ENCODE data around the gene MCF2L. TPM values are rescaled to one million over a fixed set of nuclear protein-coding genes. Genes with fewer than 3 reads are reported as not detected.

The MCF2L gene
- total RNA-seq, 1 experiment from 2014 or later: 22.1 TPM

- H3K27me3 Mint-ChIP-seq (ENCODE audit: insufficient read depth, unreplicated experiment): no peaks in the 10 kb centered on the region
- intact Hi-C loops (cut with micrococcal nuclease; ENCODE audit: unreplicated experiment): no loop called here
Observed at GRCh38 chr13:113006660-113007059, 37.6 kb downstream of the MCF2L start.

GRCh38 chr13:113008851-113009250 lies 39.8 kb downstream of the MCF2L start:
- Mint-ChIP-seq H3K4me1 (ENCODE audit: low read depth, unreplicated experiment) (peaks cover 15% of the 10 kb centered on the region), H3K4me3 (ENCODE audit: unreplicated experiment) (no peak overlapping the region), H3K9me3 (ENCODE audit: unreplicated experiment) (peaks cover 10% of the 10 kb centered on the region), H3K36me3 (ENCODE audit: insufficient read depth, unreplicated experiment) (peaks cover 9% of the 10 kb centered on the region), H3K27me3 (ENCODE audit: insufficient read depth, unreplicated experiment) (no peaks in the 10 kb centered on the region), H3K27ac (ENCODE audit: unreplicated experiment) (no peak overlapping the region)
- ChIA-PET POLR2A (no interaction called here), CTCF (interaction anchor here (0.5 kb wide), 1 partner anchor 18 kb away, joined by 5 read pairs; no protein-coding TSS in a partner anchor)
- Histone ChIP-seq H3K9me3 (no peaks in the 10 kb centered on the region), H3K4me1 (peaks cover 9% of the 10 kb centered on the region), H3K27me3 (replicated peaks; ENCODE audit: control insufficient read depth, insufficient read depth, low read length) (no peaks in the 10 kb centered on the region), H3K4me3 (ENCODE audit: low read depth, low read length) (no peak overlapping the region), H3K36me3 (ENCODE audit: control insufficient read depth, insufficient read depth, low read length) (peaks cover 1% of the 10 kb centered on the region; the same call in 1 of the 2 replicates)
- DNase-seq: no peak
- TF ChIP-seq CTCF (IDR thresholded peaks at IDR 0.05; ENCODE audit: insufficient read depth in 1 of 2, low read depth in 1 of 2, low read length in 1 of 2, severe bottlenecking in 1 of 2, unreplicated experiment in 1 of 2): no peak
- intact Hi-C loops (cut with micrococcal nuclease; ENCODE audit: unreplicated experiment): no loop called here
- no TSS peak for BruUV-seq (replicated peaks)

More at GRCh38 chr13:113006660-113007059, 37.6 kb downstream of the MCF2L start:
- CTCF ChIA-PET: interaction anchor here (1.4 kb wide), 1 partner anchor 23 kb away, joined by 3 read pairs; no protein-coding TSS in a partner anchor
- Mint-ChIP-seq H3K36me3 (ENCODE audit: insufficient read depth, unreplicated experiment) (peaks cover 9% of the 10 kb centered on the region), H3K4me1 (ENCODE audit: low read depth, unreplicated experiment) (peaks cover 6% of the 10 kb centered on the region), H3K27ac (ENCODE audit: unreplicated experiment) (no peak overlapping the region), H3K4me3 (ENCODE audit: unreplicated experiment) (no peak overlapping the region), H3K9me3 (ENCODE audit: unreplicated experiment) (peaks cover 9% of the 10 kb centered on the region)
- Histone ChIP-seq H3K27me3 (replicated peaks; ENCODE audit: control insufficient read depth, insufficient read depth, low read length) (no peaks in the 10 kb centered on the region), H3K9me3 (no peaks in the 10 kb centered on the region), H3K36me3 (ENCODE audit: control insufficient read depth, insufficient read depth, low read length) (peaks cover 1% of the 10 kb centered on the region; the same call in 1 of the 2 replicates), H3K4me3 (ENCODE audit: low read depth, low read length) (no peak overlapping the region), H3K4me1 (no peaks in the 10 kb centered on the region)
- TF ChIP-seq CTCF (IDR thresholded peaks at IDR 0.05; ENCODE audit: insufficient read depth in 1 of 2, low read depth in 1 of 2, low read length in 1 of 2, severe bottlenecking in 1 of 2, unreplicated experiment in 1 of 2): no peak
- no TSS peak for BruUV-seq (replicated peaks)
- DNase-seq: no peak
- POLR2A ChIA-PET: no interaction called here

- peaks cover 9% of the 10 kb centered on the region for H3K36me3 Mint-ChIP-seq (ENCODE audit: insufficient read depth, unreplicated experiment)
- Histone ChIP-seq H3K36me3 (ENCODE audit: control insufficient read depth, insufficient read depth, low read length) (no peaks in the 10 kb centered on the region; the same call in 1 of the 2 replicates), H3K4me1 (peaks cover 14% of the 10 kb centered on the region), H3K27me3 (replicated peaks; ENCODE audit: control insufficient read depth, insufficient read depth, low read length) (no peaks in the 10 kb centered on the region), H3K9me3 (no peaks in the 10 kb centered on the region), H3K4me3 (ENCODE audit: low read depth, low read length) (no peak overlapping the region)
- H3K4me3 Mint-ChIP-seq (ENCODE audit: unreplicated experiment): no peak overlapping the region
- no peak for DNase-seq
- H3K27me3 Mint-ChIP-seq (ENCODE audit: insufficient read depth, unreplicated experiment): no peaks in the 10 kb centered on the region
- no TSS peak for BruUV-seq (replicated peaks)
- H3K4me1 Mint-ChIP-seq (ENCODE audit: low read depth, unreplicated experiment): peaks cover 15% of the 10 kb centered on the region
- intact Hi-C loops (cut with micrococcal nuclease; ENCODE audit: unreplicated experiment): no loop called here
- H3K9me3 Mint-ChIP-seq (ENCODE audit: unreplicated experiment): peaks cover 10% of the 10 kb centered on the region
- POLR2A ChIA-PET: no interaction called here
- no peak overlapping the region for H3K27ac Mint-ChIP-seq (ENCODE audit: unreplicated experiment)
- no peak for TF ChIP-seq CTCF (IDR thresholded peaks at IDR 0.05; ENCODE audit: insufficient read depth in 1 of 2, low read depth in 1 of 2, low read length in 1 of 2, severe bottlenecking in 1 of 2, unreplicated experiment in 1 of 2)
- CTCF ChIA-PET: interaction anchor here (0.7 to 1.1 kb wide), 2 partner anchors 20 to 67 kb away, joined by 3 to 6 read pairs; no protein-coding TSS in a partner anchor
Observed at GRCh38 chr13:113009743-113010509, 40.9 kb downstream of the MCF2L start.

Measured in Caco-2 (cell line).